ENCODE data around the gene TFAP2E. TPM values are rescaled to one million over a fixed set of nuclear protein-coding genes. Genes with fewer than 3 reads are reported as not detected.

Gene TFAP2E
- total and polyA plus RNA-seq, 7 donors: 0.04 to 0.12 (median 0.06) TPM; not detected in 4

DNA sequence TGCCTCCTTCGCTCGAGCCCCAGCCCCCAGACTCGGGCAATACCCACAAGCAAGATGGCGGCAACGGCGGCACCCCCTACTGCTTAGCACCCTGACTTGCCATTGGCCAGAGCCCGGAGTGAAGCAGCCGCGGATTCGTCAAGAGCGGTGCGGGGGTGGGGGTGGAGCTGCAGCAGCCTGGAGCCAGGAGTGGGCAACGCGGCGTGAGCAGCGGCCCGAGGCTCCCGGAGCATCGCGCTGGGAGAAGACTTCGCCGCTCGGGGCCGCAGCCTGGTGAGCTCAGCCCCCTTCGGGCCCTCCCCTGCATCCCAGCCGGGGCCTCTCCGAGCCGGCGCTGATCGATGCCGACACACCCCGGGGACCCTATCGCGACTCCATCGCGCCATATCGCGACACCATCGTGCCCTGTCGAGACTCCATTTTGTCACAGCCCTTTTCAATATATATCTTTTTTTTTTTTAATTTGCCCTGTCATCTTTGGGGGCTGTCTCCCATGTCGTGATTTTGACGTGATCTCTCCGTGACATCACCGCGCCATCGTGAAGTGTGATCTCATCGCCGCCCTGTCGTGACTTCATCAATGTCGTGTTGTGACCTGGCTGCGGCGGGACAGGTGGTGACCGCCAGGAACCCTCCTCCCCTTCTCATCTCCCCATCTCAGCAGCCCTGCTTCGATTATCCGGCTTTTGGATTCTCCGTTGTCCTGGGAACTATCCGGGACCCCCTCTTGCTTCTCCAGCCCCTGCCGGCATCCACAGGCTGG, 15.3 kb upstream of the TFAP2E start, which contains the start of gene NCDN:
NCDN (plus strand) TSS at position 189 of the 763 bp plus-strand sequence; CDS start at position 581, 392 bp downstream.
- Histone ChIP-seq H3K27me3 (ENCODE audit: insufficient read depth in 3 of 3, low read length in 2 of 3) (no peaks in the 10 kb centered on the region), H3K4me3 (peak within 1 kb of the TSS; percentile 99), H3K27ac (peak within 1 kb of the TSS; percentile 99), H3K4me1 (peaks cover 54% of the 10 kb centered on the region), H3K36me3 (ENCODE audit: insufficient read depth in 1 of 2, low read depth in 1 of 2) (peaks cover 0 to 26% of the 10 kb centered on the region in 2 donors), H3K9me3 (no peaks in the 10 kb centered on the region)
- no peak for TF ChIP-seq CTCF (IDR thresholded peaks at IDR 0.05)
- ATAC-seq (peak; percentile 92 to 95 (median 92)), DNase-seq (peak; percentile 98)
- intact Hi-C loops (cut with DNase I): no loop called here
- 0 to 1% (median 0%) methylated on average over 55 to 58 of the region's 58 CpGs for WGBS, 3 donors

- intact Hi-C loops (cut with DNase I): no loop called here
- 31 to 32% (median 32%) methylated on average over 22 to 26 of the region's 26 CpGs for WGBS, 3 donors
- peak in 1 of 2 donors; percentile 55 for DNase-seq
- Histone ChIP-seq H3K4me3 (peak overlapping the region; percentile 99), H3K27me3 (ENCODE audit: insufficient read depth in 3 of 3, low read length in 2 of 3) (no peaks in the 10 kb centered on the region), H3K27ac (peak overlapping the region; percentile 99), H3K9me3 (no peaks in the 10 kb centered on the region), H3K36me3 (ENCODE audit: insufficient read depth in 1 of 2, low read depth in 1 of 2) (peaks cover 0 to 26% of the 10 kb centered on the region in 2 donors), H3K4me1 (peaks cover 47% of the 10 kb centered on the region)
- ATAC-seq: no peak
- TF ChIP-seq CTCF (IDR thresholded peaks at IDR 0.05): no peak
Measured at GRCh38 chr1:35558374-35559316, 14.5 kb upstream of the TFAP2E start.

DNA sequence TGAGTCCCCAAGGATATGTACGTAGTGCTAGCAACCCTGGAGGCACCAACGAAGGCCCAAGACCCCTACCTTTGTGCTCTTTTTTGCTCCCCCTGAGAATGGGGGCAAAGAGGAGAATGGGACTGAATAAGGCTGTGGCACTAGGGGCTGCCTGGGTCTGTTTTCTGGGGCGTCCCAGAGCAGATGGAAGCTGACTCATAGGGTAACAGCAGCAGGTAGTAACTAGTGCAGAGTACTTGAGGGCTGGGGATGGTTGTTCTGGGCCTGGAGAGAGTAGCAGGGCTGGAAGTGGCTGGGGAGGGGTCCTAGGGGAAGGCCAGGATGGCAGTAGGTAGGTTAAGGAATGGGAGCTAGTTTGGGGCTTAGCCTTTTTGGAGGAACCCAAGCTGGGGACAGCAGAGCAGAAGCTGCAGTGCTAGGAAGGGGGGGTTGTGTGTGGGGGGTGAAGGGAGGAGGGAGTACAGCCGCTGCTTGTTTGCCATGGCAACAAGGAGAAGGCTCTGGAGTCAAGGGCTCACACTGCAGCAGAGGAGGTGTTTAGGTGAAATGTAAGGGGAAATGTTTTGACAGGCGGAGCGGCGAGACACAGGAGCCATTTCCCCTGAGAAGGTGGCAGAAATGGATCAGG, 13.7 kb upstream of the TFAP2E start:
- no peak for ATAC-seq
- intact Hi-C loops (cut with DNase I): no loop called here
- H3K27ac ChIP-seq: no peak overlapping the region
- no peak for TF ChIP-seq CTCF (IDR thresholded peaks at IDR 0.05)
- no peaks in the 10 kb centered on the region for H3K27me3 ChIP-seq (ENCODE audit: insufficient read depth in 3 of 3, low read length in 2 of 3)
- H3K9me3 ChIP-seq: no peaks in the 10 kb centered on the region
- 83 to 87% (median 84%) methylated on average over 7 of the region's 7 CpGs for WGBS, 3 donors
- peaks cover 39% of the 10 kb centered on the region for H3K4me1 ChIP-seq
- DNase-seq: peak in 1 of 2 donors; percentile 47
- no peak overlapping the region for H3K4me3 ChIP-seq
- H3K36me3 ChIP-seq (ENCODE audit: insufficient read depth in 1 of 2, low read depth in 1 of 2): peaks cover 0 to 27% of the 10 kb centered on the region in 2 donors
